ENCODE data around the gene RSPRY1.
"Not testable (repeated sequence)": the region's sequence is repeated elsewhere in the genome, so short reads cannot be mapped to it uniquely, and the experiment has no call there.

RSPRY1 gene

GRCh38 chr16:57264381-57264780 lies 78.3 kb downstream of the RSPRY1 start:
- no peak overlapping the region for H3K4me3 ChIP-seq (replicated peaks; ENCODE audit: low read depth, low read length)
- no peak for DNase-seq (ENCODE audit: extremely low read depth, low read depth)
- no peak for TF ChIP-seq CTCF (IDR thresholded peaks at IDR 0.05; ENCODE audit: low read depth, low read length, missing control alignments)

- TF ChIP-seq CTCF (IDR thresholded peaks at IDR 0.05; ENCODE audit: low read depth, low read length, missing control alignments): no peak
- no peak for DNase-seq (ENCODE audit: extremely low read depth, low read depth)
- no peak overlapping the region for H3K4me3 ChIP-seq (replicated peaks; ENCODE audit: low read depth, low read length)
Measured at GRCh38 chr16:57264950-57265371, 78.8 kb downstream of the RSPRY1 start.

- no peak overlapping the region for H3K4me3 ChIP-seq (replicated peaks; ENCODE audit: low read depth, low read length)
- no peak for TF ChIP-seq CTCF (IDR thresholded peaks at IDR 0.05; ENCODE audit: low read depth, low read length, missing control alignments)
- no peak for DNase-seq (ENCODE audit: extremely low read depth, low read depth)
Measured at GRCh38 chr16:57265850-57266530, 79.9 kb downstream of the RSPRY1 start.

GRCh38 chr16:57266531-57267260 lies 80.6 kb downstream of the RSPRY1 start:
- TF ChIP-seq CTCF (IDR thresholded peaks at IDR 0.05; ENCODE audit: low read depth, low read length, missing control alignments): no peak

GRCh38 chr16:57267343-57267742 lies 81.2 kb downstream of the RSPRY1 start:
- H3K4me3 ChIP-seq (replicated peaks; ENCODE audit: low read depth, low read length); DNase-seq (ENCODE audit: extremely low read depth, low read depth): not testable (repeated sequence)

More at GRCh38 chr16:57266531-57267260, 80.6 kb downstream of the RSPRY1 start:
- no peak overlapping the region for H3K4me3 ChIP-seq (replicated peaks; ENCODE audit: low read depth, low read length)
- DNase-seq (ENCODE audit: extremely low read depth, low read depth): no peak

- no peak for DNase-seq (ENCODE audit: extremely low read depth, low read depth)
- TF ChIP-seq CTCF (IDR thresholded peaks at IDR 0.05; ENCODE audit: low read depth, low read length, missing control alignments): no peak
- H3K4me3 ChIP-seq (replicated peaks; ENCODE audit: low read depth, low read length): no peak overlapping the region
Measured at GRCh38 chr16:57268804-57269800, 83.0 kb downstream of the RSPRY1 start.
